K562 (cell line): ENCODE measurements around the gene ERRFI1. TPM values are rescaled to one million over a fixed set of nuclear protein-coding genes. Genes with fewer than 3 reads are reported as not detected.
A peak's percentile ranks its signal among the peaks of the same experiment; 100 is the strongest.

Experiments
- ATAC-seq: fragments of 200-7000 bp; cut with Tn5 transposase; 3 replicates; pipeline ENCODE4 v1.9.1; 2020; ENCODE audit warnings: moderate library complexity
- BruUV-seq: library from RNA; stranded (reverse); fragments of 400-500 nt; replicated peaks from 2 replicates; lab custom pipeline; 2021; lab: Mats Ljungman, UMichigan
- CTCF ChIA-PET: fragments of 300-600 bp; formaldehyde crosslinking; extraction: SDS; loops from one replicate; lab custom pipeline; 2021; ENCODE audit warnings: low intra/inter-chr PET ratio; lab: Yijun Ruan, JAX
- POLR2A ChIA-PET: fragments of 300-600, 350-650 bp; sonication (Branson Sonifier 250); formaldehyde crosslinking; extraction: SDS; loops from one replicate; lab custom pipeline; 2021; ENCODE audit warnings: antibody characterized with exemption, inconsistent platforms; lab: Yijun Ruan, JAX
- DNase-seq, 4 experiments: peaks; one replicate each; pipeline versions ENCODE4 v3.0.0 to v3.0.0-alpha.2; 2011 to 2018; ENCODE audit warnings: low spot score in 3 of 4, mixed read lengths in 3 of 4; ENCODE audit errors: extremely low read depth in 1 of 4
- FAIRE-seq: peaks from 2 replicates; lab custom pipeline; 2011; peaks lifted over from hg19 to GRCh38; lab: Jason Lieb, UNC
- H2AFZ ChIP-seq: 2 replicates; pipeline ENCODE4 v1.6.0; 2011; ENCODE audit warnings: low read depth, low read length, control low read depth, inconsistent platforms
- H3K27ac ChIP-seq: fragments of 200-600 bp; 3 replicates; pipeline ENCODE4 v1.8.0; 2011; ENCODE audit warnings: low read depth, mild to moderate bottlenecking, control low read depth, inconsistent platforms, low read length, moderate library complexity, mixed read lengths; ENCODE audit errors: extremely low read depth
- H3K27me3 ChIP-seq, 2 experiments: fragments of 300-600 bp in 1 of 2; 2 replicates in 1 of 2; 3 replicates in 1 of 2; pipeline versions ENCODE4 v1.6.0 to v1.8.0; 2011; ENCODE audit warnings: inconsistent platforms in 2 of 2, low read length in 2 of 2, mild to moderate bottlenecking in 1 of 2, mixed read lengths in 1 of 2, moderate library complexity in 1 of 2; ENCODE audit not compliant: control insufficient read depth in 2 of 2, insufficient read depth in 2 of 2
- H3K36me3 ChIP-seq: fragments of 300-600 bp; 3 replicates; pipeline ENCODE4 v1.8.0; 2011; ENCODE audit warnings: mild to moderate bottlenecking, low read length, inconsistent platforms; ENCODE audit not compliant: control insufficient read depth, insufficient read depth
- H3K4me1 ChIP-seq, 2 experiments: fragments of 200-600 bp in 1 of 2; replicated peaks in 1 of 2; 2 replicates in 1 of 2; 3 replicates in 1 of 2; pipeline versions ENCODE4 v1.5.1 to v1.8.0; 2011; ENCODE audit warnings: inconsistent platforms in 2 of 2, low read length in 2 of 2, mild to moderate bottlenecking in 1 of 2, mixed read lengths in 1 of 2, moderate library complexity in 1 of 2; ENCODE audit not compliant: control insufficient read depth in 2 of 2, insufficient read depth in 2 of 2
- H3K4me2 ChIP-seq: 2 replicates; pipeline ENCODE4 v1.6.1; 2011; ENCODE audit warnings: low read length, control low read depth, inconsistent platforms, mixed read lengths; ENCODE audit not compliant: insufficient read depth
- H3K4me3 ChIP-seq: fragments of 200-600 bp; sonication (generic), shearing (Covaris generic); 2 replicates; pipeline ENCODE4 v1.5.1; 2016; ENCODE audit warnings: control low read depth, inconsistent platforms
- H3K79me2 ChIP-seq: fragments of 200-600 bp; 3 replicates; pipeline ENCODE4 v1.8.0; 2011; ENCODE audit warnings: low read length, inconsistent platforms; ENCODE audit not compliant: control insufficient read depth, insufficient read depth
- H3K9ac ChIP-seq, 2 experiments: 2 replicates each; pipeline versions ENCODE4 v1.6.0 to v1.6.1; 2011; ENCODE audit warnings: low read depth in 2 of 2, low read length in 2 of 2, control low read depth in 1 of 2, inconsistent platforms in 1 of 2, mild to moderate bottlenecking in 1 of 2, mixed read lengths in 1 of 2; ENCODE audit not compliant: insufficient read depth in 1 of 2
- H3K9me1 ChIP-seq: one replicate; pipeline ENCODE4 v1.6.0; 2011; ENCODE audit warnings: inconsistent platforms, mild to moderate bottlenecking, low read length, moderate library complexity; ENCODE audit not compliant: control insufficient read depth, insufficient read depth
- H3K9me3 ChIP-seq: replicated peaks from 2 replicates; pipeline ENCODE4 v1.5.1; 2011; ENCODE audit warnings: low read depth, low read length, inconsistent platforms; ENCODE audit not compliant: control insufficient read depth, insufficient read depth
- H4K20me1 ChIP-seq: replicated peaks from 2 replicates; pipeline ENCODE4 v1.6.1; 2011; ENCODE audit warnings: low read length, inconsistent platforms, mixed read lengths; ENCODE audit not compliant: control insufficient read depth, insufficient read depth
- CBFA2T2 ChIP-seq: fragments of 450-650 bp; conservative IDR thresholded peaks from 2 replicates; pipeline ENCODE4 v1.6.1; 2017; ENCODE audit warnings: mild to moderate bottlenecking
- CBFA2T3 ChIP-seq: fragments of 450-650 bp; IDR thresholded peaks from 2 replicates; pipeline ENCODE4 v1.6.1; 2017
- CREM ChIP-seq: IDR thresholded peaks from 2 replicates; pipeline ENCODE4 v1.6.1; 2014; ENCODE audit warnings: antibody characterized with exemption, low read depth
- KLF6 ChIP-seq: fragments of 250-450 bp; sonication (Bioruptor Pico); IDR thresholded peaks from 2 replicates; pipeline ENCODE4 v1.4.0; 2020; ENCODE audit warnings: mild to moderate bottlenecking, moderate library complexity, borderline replicate concordance
- MNT ChIP-seq, 2 experiments: fragments of 450-650 bp; conservative IDR thresholded peaks; 2 replicates each; pipeline ENCODE4 v1.6.1; 2017; ENCODE audit warnings: mild to moderate bottlenecking in 2 of 2, moderate library complexity in 2 of 2
- NR0B1 ChIP-seq: fragments of 450-650 bp; IDR thresholded peaks from one replicate; pipeline ENCODE4 v1.6.1; 2018; ENCODE audit warnings: mild to moderate bottlenecking, moderate library complexity; ENCODE audit not compliant: partially characterized antibody
- SMARCA5 ChIP-seq: fragments of 450-650 bp; IDR thresholded peaks from 2 replicates; pipeline ENCODE4 v1.6.1; 2016
- SMARCC2 ChIP-seq: fragments of 450-650 bp; IDR thresholded peaks from 2 replicates; pipeline ENCODE4 v1.6.1; 2017; ENCODE audit warnings: antibody characterized with exemption, moderate library complexity, mild to moderate bottlenecking, low read depth
- SNRNP70 ChIP-seq: fragments of 200-400 bp; formaldehyde crosslinking; optimal IDR thresholded peaks from 2 replicates; pipeline ENCODE3; 2017; ENCODE audit warnings: low read depth, low read length
- TEAD1 ChIP-seq, 2 experiments: fragments of 450-650 bp in 1 of 2; sonication (generic) in 1 of 2; formaldehyde crosslinking; IDR thresholded peaks; 2 replicates each; pipeline versions ENCODE4 v1.4.0 to v1.8.0; 2020 to 2022; ENCODE audit warnings: mild to moderate bottlenecking in 2 of 2, missing genetic modification reagents in 1 of 2
- WGBS: fragments of 100-300 bp; shearing (Covaris generic); methylation state at CpG from one replicate; pipeline ENCODE4 v1.1.6; 2016; ENCODE audit warnings: low coverage, mixed read lengths; ENCODE audit not compliant: insufficient coverage; ENCODE audit errors: missing lambda C conversion rate; 5-methylcytosine and 5-hydroxymethylcytosine counted together
- in situ Hi-C: fragments of 300-500 bp; cut with MboI; formaldehyde crosslinking; loops from 4 replicates; pipeline ENCODE4 v1.15.0; 2018; ENCODE audit warnings: inconsistent platforms, mixed read lengths
- intact Hi-C: fragments of 100-400 bp; cut with micrococcal nuclease; formaldehyde crosslinking; loops from 2 replicates; pipeline ENCODE4 v1.14.2; 2022
- polyA plus RNA-seq, 8 experiments: library from polyadenylated mRNA; depleted of rRNA in 4 of 8; stranded (reverse) in 5 of 8; unstranded in 3 of 8; fragments of >200 nt; fragmentation: Nextera tagmentation in 2 of 8; fragmentation: Illumina TruSeq in 1 of 8; extraction: Ambion mirVana in 2 of 8; extraction: Trizol in 1 of 8; gene quantifications; 2 replicates each; pipeline versions ENCODE4 v1.2.1 to v1.2.3, GENCODE V29; 2011 to 2014; ENCODE audit warnings: inconsistent platforms in 1 of 8, missing spikeins in 1 of 8
- total RNA-seq, 7 experiments: library from RNA; depleted of rRNA in 6 of 7; stranded (reverse); fragments of >200 nt in 6 of 7; fragmentation: Illumina TruSeq in 2 of 7; extraction: Trizol in 2 of 7; gene quantifications; 2 replicates each; pipeline versions ENCODE4 v1.2.1 to v1.2.3, GENCODE V29; 2011 to 2021; ENCODE audit warnings: low replicate concordance in 1 of 7

Gene ERRFI1
- total and polyA plus RNA-seq, 9 of the 15 experiments (the other 6 are each of a cell fraction or from before 2014, with no cell fraction given): 0.67 to 4.4 (median 1.1) TPM

- 0 out of 2 replicates have a peak overlapping the region, but pooled peaks have one; percentile 4 for H3K4me2 ChIP-seq
- ChIA-PET CTCF (interaction anchor here (0.5 to 3.5 kb wide), 11 partner anchors 17 to 712 kb away, joined by 3 to 37 read pairs (median 7); no protein-coding TSS in a partner anchor), POLR2A (interaction anchor here (0.6 to 1.6 kb wide), 5 partner anchors 9 to 301 kb away, joined by 3 to 6 read pairs (median 4); no protein-coding TSS in a partner anchor)
- no peaks in the 10 kb centered on the region for H3K9me3 ChIP-seq
- 27% methylated on average over 10 of the region's 10 CpGs for WGBS
- no peaks in the 10 kb centered on the region for H3K79me2 ChIP-seq
- H3K4me3 ChIP-seq: no peak overlapping the region
- DNase-seq (peak in 2 of 4 experiments; percentile 20 to 33), FAIRE-seq (no peak), ATAC-seq (no peak)
- peaks cover 0 to 2% of the 10 kb centered on the region in 2 experiments; a peak in 2 of 5 replicates for H3K27me3 ChIP-seq
- intact Hi-C loops: loop anchor here (2.0 kb wide), 2 partner anchors 32 to 40 kb away; no protein-coding TSS in a partner anchor
- H3K36me3 ChIP-seq: no peaks in the 10 kb centered on the region
- in situ Hi-C loops: loop anchor here (5.0 to 10.0 kb wide), 2 partner anchors 37 to 350 kb away; no protein-coding TSS in a partner anchor
- no peaks in the 10 kb centered on the region for H3K9me1 ChIP-seq
- BruUV-seq: no TSS peak
- H3K9ac ChIP-seq: no peak overlapping the region
- H3K4me1 ChIP-seq: peaks cover 0 to 7% of the 10 kb centered on the region in 2 experiments; a peak in 1 of 5 replicates
- no peaks in the 10 kb centered on the region; the same call in 1 of the 2 replicates for H4K20me1 ChIP-seq
- H3K27ac ChIP-seq: no peak overlapping the region
- H2AFZ ChIP-seq: no peak overlapping the region
- 0 out of 4 replicates have a peak, but pooled peaks of 1 of the 2 experiments have one; percentile 9 for TF ChIP-seq TEAD1 (CRISPR knock-in tag; IDR thresholded peaks at IDR 0.05)
- TF ChIP-seq CBFA2T2: 0 out of 2 replicates have a peak, but pooled peaks have one; percentile 6
- TF ChIP-seq CREM: peak; percentile 45; the same call in 1 of the 2 replicates
- no peak for TF ChIP-seq NR0B1
- no peak for TF ChIP-seq KLF6 (CRISPR knock-in tag)
- no peak for TF ChIP-seq SNRNP70
- TF ChIP-seq SMARCC2: no peak
- TF ChIP-seq SMARCA5: no peak
- peak; percentile 53 for TF ChIP-seq CBFA2T3
- 0 out of 4 replicates have a peak, but pooled peaks of 1 of the 2 experiments have one; percentile 25 for TF ChIP-seq MNT (conservative IDR thresholded peaks at IDR 0.05)
Observed at GRCh38 chr1:8014381-8014988, 11.6 kb downstream of the ERRFI1 start.
